Peyer's patch (tissue), 4 donors: ENCODE data around the gene TSEN54. TPM values are rescaled to one million over a fixed set of nuclear protein-coding genes. Genes with fewer than 3 reads are reported as not detected.

ENCODE experiments used
- DNase-seq, 3 donors: peaks; one replicate each; pipeline ENCODE4 v3.0.0-alpha.2; 2017 to 2019
- H3K27ac ChIP-seq, 4 donors: fragments of 200-600 bp; sonication (generic); one replicate each; pipeline ENCODE4 v1.5.1; 2016 to 2019
- H3K27me3 ChIP-seq, 2 donors: fragments of 200-600 bp; sonication (generic); one replicate each; pipeline ENCODE4 v1.5.1; 2019
- H3K36me3 ChIP-seq, 3 donors: fragments of 200-600 bp; sonication (generic); one replicate each; pipeline ENCODE4 v1.5.1; 2016 to 2019
- H3K4me1 ChIP-seq, 4 donors: fragments of 200-600 bp; sonication (generic); one replicate each; pipeline ENCODE4 v1.5.1; 2016 to 2019
- H3K4me3 ChIP-seq, 4 donors: fragments of 200-600 bp; sonication (generic); 1 replicate in 3 of 4; 2 replicates in 1 of 4; pipeline ENCODE4 v1.5.1; 2016 to 2019; ENCODE audit warnings: mild to moderate bottlenecking in 1 of 4
- H3K9me3 ChIP-seq, 4 donors: fragments of 200-600 bp; sonication (generic); one replicate each; pipeline ENCODE4 v1.5.1; 2016 to 2019; ENCODE audit warnings: mild to moderate bottlenecking in 1 of 4
- POLR2A ChIP-seq, 2 donors: fragments of 450-650 bp; IDR thresholded peaks; one replicate each; pipeline ENCODE4 v1.5.1; 2017; ENCODE audit warnings: antibody characterized with exemption in 2 of 2, mild to moderate bottlenecking in 2 of 2, moderate library complexity in 2 of 2
- total RNA-seq, 4 donors: library from RNA; depleted of rRNA; stranded (reverse); fragments of >200 nt; gene quantifications; one replicate each; pipeline ENCODE4 v1.1.0, GENCODE V29; 2016
- TF ChIP-seq, protein P1 (sequence below), 6 experiments: fragments of 450-650 bp in 4 of 6; fragments of 200-600 bp in 2 of 6; sonication (generic) in 1 of 6; IDR thresholded peaks; one replicate each; pipeline ENCODE4 v1.5.1; 2017 to 2019; ENCODE audit warnings: antibody characterized with exemption in 6 of 6, mild to moderate bottlenecking in 3 of 6, moderate library complexity in 1 of 6

Gene TSEN54
- total RNA-seq, 4 donors from 2014 or later = 47.9 to 89.5 (median 80.0) TPM

- Histone ChIP-seq H3K36me3 (peaks cover 0 to 68% (median 0%) of the 10 kb centered on the region in 3 donors), H3K27me3 (no peaks in the 10 kb centered on the region), H3K9me3 (no peaks in the 10 kb centered on the region), H3K4me1 (peaks cover 0 to 5% (median 4%) of the 10 kb centered on the region in 4 donors), H3K27ac (peak overlapping the region; percentile 54 to 70 (median 56)), H3K4me3 (peak overlapping the region in 1 of 4 donors; percentile 13)
- DNase-seq = no peak
- no peak for TF ChIP-seq POLR2A (IDR thresholded peaks at IDR 0.05)
- TF ChIP-seq, protein P1, sequence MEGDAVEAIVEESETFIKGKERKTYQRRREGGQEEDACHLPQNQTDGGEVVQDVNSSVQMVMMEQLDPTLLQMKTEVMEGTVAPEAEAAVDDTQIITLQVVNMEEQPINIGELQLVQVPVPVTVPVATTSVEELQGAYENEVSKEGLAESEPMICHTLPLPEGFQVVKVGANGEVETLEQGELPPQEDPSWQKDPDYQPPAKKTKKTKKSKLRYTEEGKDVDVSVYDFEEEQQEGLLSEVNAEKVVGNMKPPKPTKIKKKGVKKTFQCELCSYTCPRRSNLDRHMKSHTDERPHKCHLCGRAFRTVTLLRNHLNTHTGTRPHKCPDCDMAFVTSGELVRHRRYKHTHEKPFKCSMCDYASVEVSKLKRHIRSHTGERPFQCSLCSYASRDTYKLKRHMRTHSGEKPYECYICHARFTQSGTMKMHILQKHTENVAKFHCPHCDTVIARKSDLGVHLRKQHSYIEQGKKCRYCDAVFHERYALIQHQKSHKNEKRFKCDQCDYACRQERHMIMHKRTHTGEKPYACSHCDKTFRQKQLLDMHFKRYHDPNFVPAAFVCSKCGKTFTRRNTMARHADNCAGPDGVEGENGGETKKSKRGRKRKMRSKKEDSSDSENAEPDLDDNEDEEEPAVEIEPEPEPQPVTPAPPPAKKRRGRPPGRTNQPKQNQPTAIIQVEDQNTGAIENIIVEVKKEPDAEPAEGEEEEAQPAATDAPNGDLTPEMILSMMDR (IDR thresholded peaks at IDR 0.05) = no peak
Observed at GRCh38 chr17:75571885-75572215, 55.5 kb downstream of the TSEN54 start.

GRCh38 chr17:75572713-75573539 is 56.6 kb downstream of the TSEN54 start:
- Histone ChIP-seq H3K4me3 (no peak overlapping the region), H3K27ac (no peak overlapping the region), H3K4me1 (peaks cover 0 to 15% (median 2%) of the 10 kb centered on the region in 4 donors), H3K27me3 (no peaks in the 10 kb centered on the region), H3K36me3 (peaks cover 0 to 62% (median 0%) of the 10 kb centered on the region in 3 donors), H3K9me3 (no peaks in the 10 kb centered on the region)
- no peak for DNase-seq
- TF ChIP-seq, protein P1 (IDR thresholded peaks at IDR 0.05) = no peak
- no peak for TF ChIP-seq POLR2A (IDR thresholded peaks at IDR 0.05)

DNA sequence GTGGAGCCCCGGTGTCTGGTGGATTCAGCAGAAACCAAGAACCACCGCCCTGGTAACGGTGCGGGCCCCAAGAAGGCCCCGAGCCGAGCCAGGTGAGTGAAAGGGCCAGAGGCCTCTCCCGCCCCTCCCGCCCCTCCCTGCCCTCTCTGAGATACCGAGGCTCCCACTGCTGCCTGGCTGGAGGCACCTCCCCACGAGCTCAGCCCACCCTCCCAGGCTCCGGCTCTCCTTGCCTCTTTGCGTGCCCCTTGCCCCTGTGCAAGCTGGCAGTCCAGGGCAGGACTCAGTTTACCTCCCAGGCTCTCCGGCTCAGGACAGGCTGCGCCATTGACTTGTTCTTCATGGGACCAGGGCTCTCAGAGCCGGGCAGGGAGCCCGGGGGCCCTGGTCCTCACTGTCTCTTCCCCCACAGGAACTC is 57.2 kb downstream of the TSEN54 start:
- TF ChIP-seq, protein P1 (IDR thresholded peaks at IDR 0.05) = no peak
- TF ChIP-seq POLR2A (IDR thresholded peaks at IDR 0.05) = no peak
- DNase-seq = no peak
- Histone ChIP-seq H3K9me3 (no peaks in the 10 kb centered on the region), H3K4me3 (no peak overlapping the region), H3K27ac (no peak overlapping the region), H3K27me3 (no peaks in the 10 kb centered on the region), H3K4me1 (peaks cover 0 to 21% (median 2%) of the 10 kb centered on the region in 4 donors), H3K36me3 (peaks cover 0 to 55% (median 0%) of the 10 kb centered on the region in 3 donors)

DNA sequence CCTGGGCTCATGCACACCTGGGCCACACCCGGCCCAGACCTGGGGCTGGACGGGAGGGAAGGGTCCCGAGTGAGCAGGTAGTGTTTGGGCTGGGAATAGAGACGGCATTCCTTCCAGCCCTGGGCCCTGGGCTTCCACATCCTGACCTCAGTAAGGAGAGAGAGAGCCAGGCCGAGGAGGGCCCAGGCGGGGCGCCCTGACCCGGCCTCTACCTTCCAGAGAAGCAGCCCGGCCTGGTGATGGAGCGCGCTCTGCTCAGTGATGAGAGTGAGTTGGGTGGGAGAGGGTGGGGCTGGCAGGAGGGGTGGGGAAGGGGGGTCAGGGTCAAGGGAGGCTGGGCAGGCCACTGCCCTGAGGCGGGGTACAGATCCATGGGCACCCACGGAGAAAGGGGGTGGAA is 57.7 kb downstream of the TSEN54 start:
- no peak overlapping the region for H3K27ac ChIP-seq
- H3K4me1 ChIP-seq = peaks cover 0 to 21% (median 2%) of the 10 kb centered on the region in 4 donors
- peaks cover 0 to 51% (median 0%) of the 10 kb centered on the region in 3 donors for H3K36me3 ChIP-seq
- DNase-seq = no peak
- no peaks in the 10 kb centered on the region for H3K27me3 ChIP-seq
- TF ChIP-seq POLR2A (IDR thresholded peaks at IDR 0.05) = no peak
- TF ChIP-seq, protein P1 (IDR thresholded peaks at IDR 0.05) = no peak
- H3K4me3 ChIP-seq = no peak overlapping the region
- no peaks in the 10 kb centered on the region for H3K9me3 ChIP-seq

Other genes with a start within 250 kb of the TSEN54 start
- 10 to 100 TPM; 14.5 to 35.5 (median 18.9) TPM for gene MIF4GD, start 245.3 kb upstream of the TSEN54 start, total RNA-seq
- gene SLC25A19, start 227.1 kb upstream of the TSEN54 start, total RNA-seq = 10 to 100 TPM in 3 of 4 donors, 1 to 10 TPM in 1; 8.2 to 24.8 (median 17.0) TPM
- gene GRB2, start 110.8 kb upstream of the TSEN54 start, total RNA-seq = 100 to 1,000 TPM in 2 of 4 donors, 10 to 100 TPM in 2; 64.8 to 120 (median 98.3) TPM
- gene TMEM94, start 59.9 kb upstream of the TSEN54 start, total RNA-seq = 100 to 1,000 TPM; 114 to 340 (median 178) TPM
- 10 to 100 TPM; 12.4 to 24.0 (median 17.3) TPM for gene CASKIN2, start 991 bp upstream of the TSEN54 start, total RNA-seq
- gene LLGL2, start 9.2 kb downstream of the TSEN54 start, total RNA-seq = 100 to 1,000 TPM; 221 to 563 (median 300) TPM
- gene MYO15B, start 71.3 kb downstream of the TSEN54 start, total RNA-seq = 1,000 to 10,000 TPM in 3 of 4 donors, 100 to 1,000 TPM in 1; 552 to 2,671 (median 1,951) TPM
- gene SMIM5, start 116.9 kb downstream of the TSEN54 start, total RNA-seq = 100 to 1,000 TPM in 1 of 4 donors, 10 to 100 TPM in 2, not detected in 1; 68.8 to 161 (median 97.1) TPM
- gene RECQL5, start 150.6 kb downstream of the TSEN54 start, total RNA-seq = 10 to 100 TPM; 26.3 to 85.0 (median 44.1) TPM
- gene SAP30BP, start 150.8 kb downstream of the TSEN54 start, total RNA-seq = 100 to 1,000 TPM in 2 of 4 donors, 10 to 100 TPM in 2; 65.3 to 117 (median 101) TPM
- 100 to 1,000 TPM in 3 of 4 donors, 10 to 100 TPM in 1; 80.0 to 368 (median 219) TPM for gene ITGB4, start 204.9 kb downstream of the TSEN54 start, total RNA-seq
- gene GALK1, start 248.7 kb downstream of the TSEN54 start, total RNA-seq = 10 to 100 TPM; 50.1 to 81.9 (median 64.1) TPM